ENCODE data around the gene ZNF324B.
A peak's percentile ranks its signal among the peaks of the same experiment; 100 is the strongest.

DNA sequence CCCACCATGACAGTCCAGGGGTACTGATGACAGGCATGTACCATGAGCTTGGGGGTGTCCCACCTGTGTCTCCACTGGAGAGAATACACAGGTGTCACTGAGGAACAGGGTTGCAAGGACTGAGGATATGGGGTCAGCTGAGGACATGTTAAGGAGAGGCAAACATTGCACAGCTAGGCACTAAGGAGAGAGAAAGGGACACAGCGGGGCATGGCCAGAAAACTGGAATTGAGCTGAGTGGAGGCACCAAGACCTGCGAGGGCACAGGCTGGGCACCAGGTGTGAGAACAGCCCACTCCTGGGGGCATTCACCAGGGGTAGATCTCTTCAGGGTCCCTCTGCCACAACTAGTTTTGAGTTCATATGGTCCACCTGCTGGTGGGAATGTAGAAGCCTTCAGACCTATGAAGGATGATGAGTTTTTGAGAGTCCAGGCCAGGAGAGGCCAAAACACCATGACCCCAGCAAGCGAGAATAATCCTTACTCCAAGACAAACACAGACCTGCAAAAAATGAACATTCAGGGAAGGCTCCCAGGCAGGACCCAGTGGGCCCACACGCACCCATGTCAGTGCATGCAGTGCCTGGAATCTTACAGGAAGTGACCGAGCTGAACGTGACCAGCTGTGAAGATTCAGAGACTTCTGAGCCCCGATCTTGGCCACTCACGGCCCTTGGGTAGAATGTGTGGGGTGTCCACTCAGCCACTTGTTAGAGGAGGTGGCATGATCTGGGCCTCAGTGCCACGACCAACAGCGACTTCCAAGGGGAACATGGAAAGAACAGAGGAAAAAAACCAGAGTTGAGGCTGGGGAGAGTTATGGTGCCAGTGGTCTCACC is 44.4 kb upstream of the ZNF324B start:
- TF ChIP-seq POLR2A (IDR thresholded peaks at IDR 0.05; ENCODE audit: low read depth, low read length) (no peak), BHLHE40 (IDR thresholded peaks at IDR 0.05; ENCODE audit: low read depth, low read length) (no peak), MXI1 (IDR thresholded peaks at IDR 0.05; ENCODE audit: borderline replicate concordance, low read depth, low read length) (no peak), RFX5 (IDR thresholded peaks at IDR 0.05; ENCODE audit: low read depth, low read length) (no peak), RAD21 (IDR thresholded peaks at IDR 0.05; ENCODE audit: low read length) (no peak), RCOR1 (IDR thresholded peaks at IDR 0.05; ENCODE audit: insufficient replicate concordance, low read length) (no peak), MAZ (IDR thresholded peaks at IDR 0.05; ENCODE audit: borderline replicate concordance, low read depth, low read length) (no peak), CHD1 (IDR thresholded peaks at IDR 0.05; ENCODE audit: low read depth, low read length) (no peak), MAFK (IDR thresholded peaks at IDR 0.05; ENCODE audit: low read depth, low read length) (no peak)
- TF ChIP-seq, protein P1, sequence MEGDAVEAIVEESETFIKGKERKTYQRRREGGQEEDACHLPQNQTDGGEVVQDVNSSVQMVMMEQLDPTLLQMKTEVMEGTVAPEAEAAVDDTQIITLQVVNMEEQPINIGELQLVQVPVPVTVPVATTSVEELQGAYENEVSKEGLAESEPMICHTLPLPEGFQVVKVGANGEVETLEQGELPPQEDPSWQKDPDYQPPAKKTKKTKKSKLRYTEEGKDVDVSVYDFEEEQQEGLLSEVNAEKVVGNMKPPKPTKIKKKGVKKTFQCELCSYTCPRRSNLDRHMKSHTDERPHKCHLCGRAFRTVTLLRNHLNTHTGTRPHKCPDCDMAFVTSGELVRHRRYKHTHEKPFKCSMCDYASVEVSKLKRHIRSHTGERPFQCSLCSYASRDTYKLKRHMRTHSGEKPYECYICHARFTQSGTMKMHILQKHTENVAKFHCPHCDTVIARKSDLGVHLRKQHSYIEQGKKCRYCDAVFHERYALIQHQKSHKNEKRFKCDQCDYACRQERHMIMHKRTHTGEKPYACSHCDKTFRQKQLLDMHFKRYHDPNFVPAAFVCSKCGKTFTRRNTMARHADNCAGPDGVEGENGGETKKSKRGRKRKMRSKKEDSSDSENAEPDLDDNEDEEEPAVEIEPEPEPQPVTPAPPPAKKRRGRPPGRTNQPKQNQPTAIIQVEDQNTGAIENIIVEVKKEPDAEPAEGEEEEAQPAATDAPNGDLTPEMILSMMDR (conservative IDR thresholded peaks at IDR 0.05; ENCODE audit: low read depth, low read length) = peak; percentile 39
- TF ChIP-seq, protein P2, sequence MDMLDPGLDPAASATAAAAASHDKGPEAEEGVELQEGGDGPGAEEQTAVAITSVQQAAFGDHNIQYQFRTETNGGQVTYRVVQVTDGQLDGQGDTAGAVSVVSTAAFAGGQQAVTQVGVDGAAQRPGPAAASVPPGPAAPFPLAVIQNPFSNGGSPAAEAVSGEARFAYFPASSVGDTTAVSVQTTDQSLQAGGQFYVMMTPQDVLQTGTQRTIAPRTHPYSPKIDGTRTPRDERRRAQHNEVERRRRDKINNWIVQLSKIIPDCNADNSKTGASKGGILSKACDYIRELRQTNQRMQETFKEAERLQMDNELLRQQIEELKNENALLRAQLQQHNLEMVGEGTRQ (IDR thresholded peaks at IDR 0.05; ENCODE audit: low read depth, low read length) = no peak
- TF ChIP-seq, protein P3, sequence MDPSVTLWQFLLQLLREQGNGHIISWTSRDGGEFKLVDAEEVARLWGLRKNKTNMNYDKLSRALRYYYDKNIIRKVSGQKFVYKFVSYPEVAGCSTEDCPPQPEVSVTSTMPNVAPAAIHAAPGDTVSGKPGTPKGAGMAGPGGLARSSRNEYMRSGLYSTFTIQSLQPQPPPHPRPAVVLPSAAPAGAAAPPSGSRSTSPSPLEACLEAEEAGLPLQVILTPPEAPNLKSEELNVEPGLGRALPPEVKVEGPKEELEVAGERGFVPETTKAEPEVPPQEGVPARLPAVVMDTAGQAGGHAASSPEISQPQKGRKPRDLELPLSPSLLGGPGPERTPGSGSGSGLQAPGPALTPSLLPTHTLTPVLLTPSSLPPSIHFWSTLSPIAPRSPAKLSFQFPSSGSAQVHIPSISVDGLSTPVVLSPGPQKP (IDR thresholded peaks at IDR 0.05; ENCODE audit: borderline replicate concordance, low read depth, low read length) = no peak
